ENCODE results near the gene WNT2.

DNA sequence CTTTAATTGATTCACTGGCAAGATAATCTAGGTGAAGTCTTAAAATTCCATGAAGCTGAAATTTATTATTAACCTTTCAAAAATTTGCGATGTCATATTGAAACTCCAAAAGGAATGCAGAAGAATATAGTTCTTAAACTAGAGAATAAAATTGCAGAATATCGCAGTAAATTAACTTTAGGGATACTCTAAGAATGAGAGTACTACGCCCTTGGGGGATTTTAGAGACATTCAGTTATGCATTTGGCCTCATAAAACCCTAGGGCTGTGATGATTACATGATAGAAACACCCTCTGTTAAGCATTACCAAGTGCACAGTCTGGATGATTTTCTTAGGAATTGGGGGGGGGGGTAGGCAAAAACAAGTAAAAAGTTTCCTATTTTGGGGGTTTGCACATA is 3.7 kb downstream of the WNT2 start:
- TF ChIP-seq, protein P1, sequence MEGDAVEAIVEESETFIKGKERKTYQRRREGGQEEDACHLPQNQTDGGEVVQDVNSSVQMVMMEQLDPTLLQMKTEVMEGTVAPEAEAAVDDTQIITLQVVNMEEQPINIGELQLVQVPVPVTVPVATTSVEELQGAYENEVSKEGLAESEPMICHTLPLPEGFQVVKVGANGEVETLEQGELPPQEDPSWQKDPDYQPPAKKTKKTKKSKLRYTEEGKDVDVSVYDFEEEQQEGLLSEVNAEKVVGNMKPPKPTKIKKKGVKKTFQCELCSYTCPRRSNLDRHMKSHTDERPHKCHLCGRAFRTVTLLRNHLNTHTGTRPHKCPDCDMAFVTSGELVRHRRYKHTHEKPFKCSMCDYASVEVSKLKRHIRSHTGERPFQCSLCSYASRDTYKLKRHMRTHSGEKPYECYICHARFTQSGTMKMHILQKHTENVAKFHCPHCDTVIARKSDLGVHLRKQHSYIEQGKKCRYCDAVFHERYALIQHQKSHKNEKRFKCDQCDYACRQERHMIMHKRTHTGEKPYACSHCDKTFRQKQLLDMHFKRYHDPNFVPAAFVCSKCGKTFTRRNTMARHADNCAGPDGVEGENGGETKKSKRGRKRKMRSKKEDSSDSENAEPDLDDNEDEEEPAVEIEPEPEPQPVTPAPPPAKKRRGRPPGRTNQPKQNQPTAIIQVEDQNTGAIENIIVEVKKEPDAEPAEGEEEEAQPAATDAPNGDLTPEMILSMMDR (conservative IDR thresholded peaks at IDR 0.05; ENCODE audit: low read depth, low read length) = no peak
- TF ChIP-seq EZH2phosphoT487 (IDR thresholded peaks at IDR 0.05; ENCODE audit: borderline replicate concordance, low read length) = no peak
